ENCODE results near the gene THSD7A. TPM values are rescaled to one million over a fixed set of nuclear protein-coding genes. Genes with fewer than 3 reads are reported as not detected.

The THSD7A gene
- total RNA-seq, 1 donor from 2014 or later: 14.3 TPM

DNA sequence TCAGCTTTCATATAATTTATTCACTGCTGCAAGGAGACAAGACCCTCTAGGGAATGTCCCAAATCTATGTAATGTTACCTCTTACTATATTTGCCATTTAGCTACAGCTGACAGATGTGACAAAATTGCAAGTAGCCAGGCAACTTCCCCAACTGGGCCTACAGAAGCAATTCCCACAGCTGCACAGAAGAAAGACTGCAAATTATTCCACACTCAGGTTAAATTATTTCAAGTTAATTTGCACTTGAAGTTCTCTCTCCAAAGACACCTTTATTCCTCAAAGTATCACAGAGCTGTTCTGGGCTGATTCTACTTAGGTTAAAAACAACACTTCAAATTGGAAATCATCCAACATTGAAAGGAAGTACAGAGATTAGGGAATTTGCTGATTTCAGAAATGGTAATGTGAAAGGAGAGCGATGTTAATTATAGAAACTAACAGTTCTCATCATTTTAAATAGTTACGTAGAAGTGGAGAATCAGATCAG is 133.6 kb downstream of the THSD7A start:
- H3K27me3 Mint-ChIP-seq: no peaks in the 10 kb centered on the region
- no peaks in the 10 kb centered on the region for H3K9me3 Mint-ChIP-seq
- peaks cover 15% of the 10 kb centered on the region for H3K4me1 Mint-ChIP-seq (ENCODE audit: unreplicated experiment)
- H3K27ac Mint-ChIP-seq: no peak overlapping the region
- H3K4me3 Mint-ChIP-seq: no peak overlapping the region
- TF ChIP-seq, protein P1, sequence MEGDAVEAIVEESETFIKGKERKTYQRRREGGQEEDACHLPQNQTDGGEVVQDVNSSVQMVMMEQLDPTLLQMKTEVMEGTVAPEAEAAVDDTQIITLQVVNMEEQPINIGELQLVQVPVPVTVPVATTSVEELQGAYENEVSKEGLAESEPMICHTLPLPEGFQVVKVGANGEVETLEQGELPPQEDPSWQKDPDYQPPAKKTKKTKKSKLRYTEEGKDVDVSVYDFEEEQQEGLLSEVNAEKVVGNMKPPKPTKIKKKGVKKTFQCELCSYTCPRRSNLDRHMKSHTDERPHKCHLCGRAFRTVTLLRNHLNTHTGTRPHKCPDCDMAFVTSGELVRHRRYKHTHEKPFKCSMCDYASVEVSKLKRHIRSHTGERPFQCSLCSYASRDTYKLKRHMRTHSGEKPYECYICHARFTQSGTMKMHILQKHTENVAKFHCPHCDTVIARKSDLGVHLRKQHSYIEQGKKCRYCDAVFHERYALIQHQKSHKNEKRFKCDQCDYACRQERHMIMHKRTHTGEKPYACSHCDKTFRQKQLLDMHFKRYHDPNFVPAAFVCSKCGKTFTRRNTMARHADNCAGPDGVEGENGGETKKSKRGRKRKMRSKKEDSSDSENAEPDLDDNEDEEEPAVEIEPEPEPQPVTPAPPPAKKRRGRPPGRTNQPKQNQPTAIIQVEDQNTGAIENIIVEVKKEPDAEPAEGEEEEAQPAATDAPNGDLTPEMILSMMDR (conservative IDR thresholded peaks at IDR 0.05): no peak
- DNase-seq (ENCODE audit: extremely low spot score, unreplicated experiment): no peak
- H3K36me3 Mint-ChIP-seq: no peaks in the 10 kb centered on the region

DNA sequence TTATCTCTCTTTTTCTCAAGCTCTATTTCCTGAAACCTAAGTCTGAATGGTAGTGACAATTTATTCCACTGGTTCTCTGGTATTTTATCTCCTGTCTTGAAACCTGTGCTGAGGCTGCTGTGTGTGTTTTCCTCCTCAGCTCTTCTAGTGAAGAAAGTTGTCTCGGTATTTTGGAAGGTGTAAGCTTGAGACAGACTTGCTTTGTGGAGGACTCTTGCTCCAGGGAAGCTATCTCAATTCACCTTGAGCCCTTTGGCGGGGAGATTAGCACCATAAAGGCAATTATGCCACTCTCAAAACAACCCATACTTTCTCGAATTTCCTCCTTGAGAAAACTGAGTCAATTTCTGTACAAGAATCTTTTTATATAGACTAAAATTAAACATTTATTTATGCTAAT is 141.6 kb downstream of the THSD7A start:
- Mint-ChIP-seq H3K4me1 (ENCODE audit: unreplicated experiment) (no peaks in the 10 kb centered on the region), H3K27ac (no peak overlapping the region), H3K27me3 (no peaks in the 10 kb centered on the region), H3K36me3 (no peaks in the 10 kb centered on the region), H3K9me3 (no peaks in the 10 kb centered on the region), H3K4me3 (no peak overlapping the region)
- TF ChIP-seq, protein P1 (conservative IDR thresholded peaks at IDR 0.05): no peak
- no peak for DNase-seq (ENCODE audit: extremely low spot score, unreplicated experiment)

DNA sequence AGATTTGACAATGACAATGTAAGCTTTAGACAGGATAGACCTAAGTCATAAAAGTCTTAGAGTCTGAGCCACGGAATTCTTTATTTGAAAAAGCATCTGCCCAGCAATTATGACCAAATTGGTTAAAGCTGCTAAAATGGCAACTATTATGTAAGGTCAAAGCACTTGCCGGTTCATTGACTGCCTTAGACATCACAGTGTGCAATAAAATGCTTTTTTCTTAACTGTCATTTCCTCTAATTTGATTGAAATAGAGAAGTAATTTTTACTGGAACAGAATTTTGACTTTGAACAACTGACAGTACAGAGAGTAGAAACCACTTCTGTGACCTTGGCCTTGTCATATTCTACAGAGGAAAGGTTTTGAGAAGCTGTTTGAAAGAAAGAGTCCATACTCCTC is 142.9 kb downstream of the THSD7A start:
- TF ChIP-seq, protein P1 (conservative IDR thresholded peaks at IDR 0.05): no peak
- Mint-ChIP-seq H3K27ac (no peak overlapping the region), H3K36me3 (peaks cover 2% of the 10 kb centered on the region), H3K4me3 (no peak overlapping the region), H3K4me1 (ENCODE audit: unreplicated experiment) (no peaks in the 10 kb centered on the region), H3K9me3 (peaks cover 2% of the 10 kb centered on the region), H3K27me3 (no peaks in the 10 kb centered on the region)
- DNase-seq (ENCODE audit: extremely low spot score, unreplicated experiment): no peak

DNA sequence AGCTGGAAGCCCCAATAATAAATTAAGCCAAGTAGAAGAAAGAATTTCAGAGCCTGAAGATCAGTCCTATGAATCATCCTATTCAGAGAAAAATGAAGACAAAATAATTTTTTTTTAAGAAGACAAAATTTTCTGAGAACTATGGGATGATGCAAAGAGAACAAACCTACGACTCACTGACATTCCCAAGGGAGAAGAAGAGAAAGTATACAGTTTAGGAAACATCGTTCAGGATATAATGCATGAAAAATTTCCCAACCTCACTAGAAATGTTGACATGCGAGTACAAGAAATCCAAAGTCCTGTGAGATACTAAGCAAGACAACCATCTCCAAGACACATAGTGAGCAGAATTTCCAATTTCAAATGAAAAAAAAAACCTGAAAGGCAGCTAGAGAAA is 150.5 kb downstream of the THSD7A start:
- no peak for DNase-seq (ENCODE audit: extremely low spot score, unreplicated experiment)
- Mint-ChIP-seq H3K9me3 (peaks cover 20% of the 10 kb centered on the region), H3K27ac (no peak overlapping the region), H3K27me3 (no peaks in the 10 kb centered on the region), H3K4me3 (no peak overlapping the region), H3K4me1 (ENCODE audit: unreplicated experiment) (no peaks in the 10 kb centered on the region), H3K36me3 (peaks cover 8% of the 10 kb centered on the region)
- TF ChIP-seq, protein P1 (conservative IDR thresholded peaks at IDR 0.05): no peak

DNA sequence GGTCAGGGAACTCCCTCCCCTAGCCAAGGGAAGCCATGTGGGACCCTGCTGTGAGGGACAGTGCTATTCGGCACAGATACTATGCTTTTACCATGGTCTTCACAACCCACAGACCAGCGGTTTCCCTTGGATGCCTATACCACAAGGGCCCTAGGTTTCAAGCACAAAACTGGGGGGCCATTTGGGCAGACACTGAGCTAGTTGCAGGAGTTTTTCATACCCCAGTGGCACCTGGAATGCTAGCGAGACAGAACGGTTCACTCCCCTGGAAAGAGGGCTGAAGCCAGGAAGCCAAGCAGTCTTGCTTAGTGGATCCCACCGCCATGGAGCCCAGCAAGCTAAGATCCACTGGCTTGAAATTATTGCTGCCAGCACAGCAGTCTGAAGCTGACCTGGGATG is 156.8 kb downstream of the THSD7A start:
- Mint-ChIP-seq H3K27ac (no peak overlapping the region), H3K27me3 (no peaks in the 10 kb centered on the region), H3K9me3 (peaks cover 21% of the 10 kb centered on the region), H3K4me3 (no peak overlapping the region), H3K4me1 (ENCODE audit: unreplicated experiment) (no peaks in the 10 kb centered on the region), H3K36me3 (peaks cover 5% of the 10 kb centered on the region)
- DNase-seq (ENCODE audit: extremely low spot score, unreplicated experiment): no peak
- TF ChIP-seq, protein P1 (conservative IDR thresholded peaks at IDR 0.05): no peak

DNA sequence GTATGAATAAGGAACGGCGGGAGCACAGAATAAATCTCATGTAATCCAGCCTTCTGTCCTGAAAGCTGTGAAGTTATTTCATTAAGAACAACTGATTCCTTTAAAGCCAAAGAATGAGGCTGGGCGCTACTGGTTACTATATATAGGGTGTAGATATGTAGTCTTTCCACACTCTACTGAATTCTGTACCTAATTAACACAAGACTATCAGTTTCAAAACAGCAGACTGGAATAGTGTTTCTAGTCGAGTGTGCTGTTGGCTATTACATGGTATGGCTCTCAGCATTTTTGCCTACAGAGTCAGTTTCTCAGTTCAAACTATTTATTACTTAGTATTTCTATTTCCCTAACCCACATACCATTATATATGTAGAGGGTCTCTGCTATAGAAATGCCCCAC is 163.3 kb downstream of the THSD7A start:
- DNase-seq (ENCODE audit: extremely low spot score, unreplicated experiment): no peak
- Mint-ChIP-seq H3K27me3 (no peaks in the 10 kb centered on the region), H3K4me1 (ENCODE audit: unreplicated experiment) (peaks cover 5% of the 10 kb centered on the region), H3K9me3 (no peaks in the 10 kb centered on the region), H3K4me3 (no peak overlapping the region), H3K36me3 (no peaks in the 10 kb centered on the region), H3K27ac (no peak overlapping the region)
- TF ChIP-seq, protein P1 (conservative IDR thresholded peaks at IDR 0.05): no peak

All from type B pancreatic cell (in vitro differentiated cells).